ENCODE data around the gene TPRN.

- TF ChIP-seq POLR2A (IDR thresholded peaks at IDR 0.05) (no peak), CTCF (IDR thresholded peaks at IDR 0.05 in 4 of 5, conservative IDR thresholded peaks at IDR 0.05 in 1 of 5) (no peak)
Measured at GRCh38 chr9:137215196-137215986, 14.8 kb upstream of the TPRN start.
